Naive thymus-derived CD4-positive, alpha-beta T cell (primary cell): ENCODE results near the gene IFNA21. TPM values are rescaled to one million over a fixed set of nuclear protein-coding genes. Genes with fewer than 3 reads are reported as not detected.
"Not testable (repeated sequence)": the region's sequence is repeated elsewhere in the genome, so short reads cannot be mapped to it uniquely, and the experiment has no call there.

Experiments used
- ATAC-seq: fragments of 150-1000 bp; cut with Tn5 transposase; 2 replicates; pipeline ENCODE4 v1.10.0; 2021; ENCODE audit warnings: mild to moderate bottlenecking, moderate library complexity
- CTCF ChIA-PET: fragments of 350-600 bp; sonication (Branson Sonifier 250); formaldehyde crosslinking; loops from one replicate; lab custom pipeline; 2021; ENCODE audit warnings: antibody characterized with exemption; lab: Charles Lee
- POLR2A ChIA-PET: fragments of 350-600 bp; sonication (Branson Sonifier 250); formaldehyde crosslinking; loops from one replicate; lab custom pipeline; 2021; ENCODE audit warnings: antibody characterized with exemption, inconsistent platforms; lab: Charles Lee
- DNase-seq, 9 donors: peaks; one replicate each; pipeline versions ENCODE4 v3.0.0 to v3.0.0-alpha.2; 2020 to 2022; ENCODE audit warnings: mixed read lengths in 1 of 9
- H3K27ac ChIP-seq: one replicate; pipeline ENCODE4 v1.7.0; 2013; ENCODE audit warnings: mild to moderate bottlenecking, low read depth, low read length, moderate library complexity
- H3K27me3 ChIP-seq, 2 donors: one replicate each; pipeline ENCODE4 v1.7.0; 2013; ENCODE audit warnings: low read length in 2 of 2, mild to moderate bottlenecking in 2 of 2, moderate library complexity in 2 of 2; ENCODE audit not compliant: control insufficient read depth in 2 of 2, insufficient read depth in 2 of 2
- H3K36me3 ChIP-seq, 3 experiments: 1 replicate in 2 of 3; 2 replicates in 1 of 3; pipeline ENCODE4 v1.7.0; 2013; ENCODE audit warnings: low read length in 3 of 3, mild to moderate bottlenecking in 3 of 3, moderate library complexity in 1 of 3; ENCODE audit not compliant: insufficient read depth in 3 of 3, control insufficient read depth in 2 of 3
- H3K4me1 ChIP-seq, 2 donors: one replicate each; pipeline ENCODE4 v1.7.0; 2013; ENCODE audit warnings: low read length in 2 of 2, mild to moderate bottlenecking in 2 of 2, moderate library complexity in 1 of 2; ENCODE audit not compliant: control insufficient read depth in 2 of 2, insufficient read depth in 2 of 2
- H3K4me3 ChIP-seq: 2 replicates; pipeline ENCODE4 v1.7.0; 2013; ENCODE audit warnings: mild to moderate bottlenecking, low read length
- H3K9me3 ChIP-seq, 3 experiments: 1 replicate in 2 of 3; 2 replicates in 1 of 3; pipeline ENCODE4 v1.7.0; 2013; ENCODE audit warnings: low read length in 3 of 3; ENCODE audit not compliant: control insufficient read depth in 2 of 3
- H3K27ac Mint-ChIP-seq, 9 donors: one replicate each; pipeline ENCODE4 v1.8.0; 2020 to 2022; ENCODE audit warnings: mixed read lengths in 9 of 9, mild to moderate bottlenecking in 8 of 9, moderate library complexity in 5 of 9, inconsistent platforms in 2 of 9
- H3K27me3 Mint-ChIP-seq, 5 donors: one replicate each; pipeline ENCODE4 v1.8.0; 2021 to 2022; ENCODE audit warnings: mixed read lengths in 5 of 5, mild to moderate bottlenecking in 1 of 5
- H3K36me3 Mint-ChIP-seq, 5 donors: one replicate each; pipeline ENCODE4 v1.8.0; 2020 to 2022; ENCODE audit warnings: mixed read lengths in 5 of 5, mild to moderate bottlenecking in 3 of 5, inconsistent platforms in 1 of 5
- H3K4me1 Mint-ChIP-seq, 7 donors: one replicate each; pipeline ENCODE4 v1.8.0; 2020 to 2022; ENCODE audit warnings: mixed read lengths in 7 of 7, mild to moderate bottlenecking in 3 of 7, inconsistent platforms in 1 of 7
- H3K4me3 Mint-ChIP-seq, 10 donors: one replicate each; pipeline ENCODE4 v1.8.0; 2020 to 2022; ENCODE audit warnings: mild to moderate bottlenecking in 10 of 10, mixed read lengths in 10 of 10, moderate library complexity in 6 of 10, inconsistent platforms in 2 of 10
- H3K9me3 Mint-ChIP-seq, 11 donors: one replicate each; pipeline ENCODE4 v1.8.0; 2020 to 2022; ENCODE audit warnings: mixed read lengths in 11 of 11, mild to moderate bottlenecking in 4 of 11, inconsistent platforms in 1 of 11, moderate library complexity in 1 of 11
- intact Hi-C, 2 donors: fragments of 100-400 bp; cut with micrococcal nuclease; formaldehyde crosslinking; loops; one replicate each; pipeline ENCODE4 v1.15.1; 2023
- polyA plus RNA-seq, 2 donors: library from polyadenylated mRNA; unstranded; fragments of 300-500 nt; fragmentation: Illumina TruSeq; gene quantifications; one replicate each; pipeline ENCODE4 v1.2.3, GENCODE V29; 2021
- total RNA-seq, 6 experiments: library from RNA in 5 of 6; stranded (reverse) in 5 of 6; gene quantifications; 1 replicate in 5 of 6; 2 replicates in 1 of 6; pipeline ENCODE4 v1.2.3 and lab custom pipeline; 2021 to 2026

Gene IFNA21
- total RNA-seq = not detected
- not detected for polyA plus RNA-seq
- total RNA-seq (lab: John Stamatoyannopoulos, UW) = not detected

DNA sequence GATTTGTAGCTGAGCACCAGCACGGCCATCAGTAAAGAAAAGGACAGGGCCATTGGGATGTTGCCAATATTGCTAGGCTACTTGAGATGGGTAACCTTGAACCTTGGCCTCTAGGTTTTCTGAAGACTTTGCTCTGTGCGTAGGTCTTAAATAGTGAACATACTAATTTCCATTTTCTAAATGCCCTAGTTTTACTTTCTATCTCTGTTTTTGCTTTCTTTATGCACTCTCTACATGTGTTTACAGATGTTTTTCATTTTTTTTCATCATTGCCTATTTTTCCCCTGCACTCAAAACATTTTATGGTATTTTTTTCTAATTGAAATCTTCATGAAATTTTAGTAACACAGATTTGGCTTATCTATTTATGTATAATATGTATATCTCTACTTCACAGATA lies at the start of gene IFNA21:
Gene IFNA21, minus strand, starts transcription at position 101 of the 400 bp plus-strand sequence. Its CDS starts 48 bp downstream, at position 53.
- H3K36me3 Mint-ChIP-seq, H3K36me3 ChIP-seq, ATAC-seq, CTCF ChIA-PET, DNase-seq, H3K9me3 ChIP-seq, intact Hi-C loops, H3K27ac ChIP-seq, H3K4me3 Mint-ChIP-seq, POLR2A ChIA-PET, H3K27me3 ChIP-seq, H3K4me1 ChIP-seq, H3K9me3 Mint-ChIP-seq, H3K27ac Mint-ChIP-seq, H3K4me3 ChIP-seq: not testable (repeated sequence)
- Mint-ChIP-seq H3K27me3 (peaks cover 0 to 47% (median 0%) of the 10 kb centered on the region in 5 donors), H3K4me1 (peaks cover 4 to 19% (median 12%) of the 10 kb centered on the region in 7 donors)

GRCh38 chr9:21213411-21214326 lies 47.2 kb upstream of the IFNA21 start:
- Mint-ChIP-seq H3K4me3 (peak overlapping the region in 7 of 10 donors; percentile 35 to 66 (median 58)), H3K27me3 (peaks cover 6 to 38% (median 19%) of the 10 kb centered on the region in 5 donors), H3K27ac (peak overlapping the region in 2 of 9 donors; percentile 13 to 66)
- H3K4me1 Mint-ChIP-seq, POLR2A ChIA-PET, H3K9me3 Mint-ChIP-seq, H3K9me3 ChIP-seq, H3K27ac ChIP-seq, H3K36me3 ChIP-seq, H3K4me3 ChIP-seq, H3K4me1 ChIP-seq, H3K36me3 Mint-ChIP-seq, H3K27me3 ChIP-seq: not testable (repeated sequence)
- ATAC-seq = peak; percentile 51
- intact Hi-C loops = loop anchor here in 1 of 2 donors (1.0 kb wide), 1 partner anchor 576 kb away; no protein-coding TSS in a partner anchor
- peak in 2 of 9 donors; percentile 9 to 28 for DNase-seq
- CTCF ChIA-PET = interaction anchor here (0.6 to 0.8 kb wide), 4 partner anchors 18 to 575 kb away, joined by 3 to 4 read pairs (median 3); no protein-coding TSS in a partner anchor

GRCh38 chr9:21212160-21212559 lies 45.7 kb upstream of the IFNA21 start:
- peaks cover 6 to 29% (median 16%) of the 10 kb centered on the region in 5 donors for H3K27me3 Mint-ChIP-seq
- POLR2A ChIA-PET, intact Hi-C loops, H3K9me3 ChIP-seq, H3K36me3 Mint-ChIP-seq, H3K4me1 ChIP-seq, ATAC-seq, DNase-seq, CTCF ChIA-PET, H3K4me3 ChIP-seq, H3K36me3 ChIP-seq, H3K27ac Mint-ChIP-seq, H3K4me1 Mint-ChIP-seq, H3K27ac ChIP-seq, H3K4me3 Mint-ChIP-seq, H3K9me3 Mint-ChIP-seq, H3K27me3 ChIP-seq: not testable (repeated sequence)

DNA sequence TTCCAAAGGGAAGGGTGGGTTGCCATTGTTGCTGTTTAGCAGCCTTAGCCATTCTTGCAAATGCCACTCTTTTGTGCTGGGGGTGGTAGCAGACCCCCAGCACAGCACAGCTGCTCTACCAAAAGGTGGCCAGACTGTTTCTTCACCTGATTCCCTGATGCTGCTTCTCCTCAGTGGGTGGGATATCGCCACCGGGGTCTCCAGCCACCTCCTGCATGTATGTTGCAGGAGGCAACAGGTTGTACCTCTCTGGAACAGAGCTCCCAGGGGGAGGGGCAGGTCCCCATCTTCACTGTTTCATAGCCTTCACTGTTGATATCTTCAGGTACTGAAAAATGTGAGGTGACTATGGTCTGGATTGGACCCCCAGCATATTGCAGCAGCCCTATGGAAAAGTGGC lies 44.3 kb upstream of the IFNA21 start:
- H3K36me3 ChIP-seq, H3K4me1 Mint-ChIP-seq, H3K27me3 ChIP-seq, H3K27ac ChIP-seq, H3K9me3 ChIP-seq, POLR2A ChIA-PET, H3K4me1 ChIP-seq, H3K27ac Mint-ChIP-seq, intact Hi-C loops, DNase-seq, H3K9me3 Mint-ChIP-seq, H3K4me3 Mint-ChIP-seq, H3K4me3 ChIP-seq, H3K36me3 Mint-ChIP-seq, ATAC-seq: not testable (repeated sequence)
- CTCF ChIA-PET = interaction anchor here (0.7 kb wide), 1 partner anchor 41 kb away, joined by 3 read pairs; no protein-coding TSS in a partner anchor
- H3K27me3 Mint-ChIP-seq = peaks cover 4 to 22% (median 10%) of the 10 kb centered on the region in 5 donors

- ChIA-PET POLR2A (no interaction called here), CTCF (interaction anchor here (0.7 kb wide), 1 partner anchor 42 kb away, joined by 3 read pairs; no protein-coding TSS in a partner anchor)
- DNase-seq (no peak), ATAC-seq (no peak)
- H3K27me3 ChIP-seq = no peaks in the 10 kb centered on the region
- H3K4me1 ChIP-seq = no peaks in the 10 kb centered on the region
- peaks cover 0 to 5% (median 3%) of the 10 kb centered on the region in 7 donors for H3K4me1 Mint-ChIP-seq
- no peaks in the 10 kb centered on the region for H3K36me3 Mint-ChIP-seq
- no peak overlapping the region for H3K4me3 ChIP-seq
- intact Hi-C loops = no loop called here
- no peak overlapping the region for H3K27ac Mint-ChIP-seq
- H3K27me3 Mint-ChIP-seq = peaks cover 5 to 22% (median 6%) of the 10 kb centered on the region in 5 donors
- peaks cover 0 to 4% (median 0%) of the 10 kb centered on the region in 11 donors for H3K9me3 Mint-ChIP-seq
- H3K9me3 ChIP-seq = no peaks in the 10 kb centered on the region
- H3K27ac ChIP-seq = no peak overlapping the region
- no peak overlapping the region for H3K4me3 Mint-ChIP-seq
- H3K36me3 ChIP-seq = no peaks in the 10 kb centered on the region
Measured at GRCh38 chr9:21210311-21210710, 43.9 kb upstream of the IFNA21 start.

DNA sequence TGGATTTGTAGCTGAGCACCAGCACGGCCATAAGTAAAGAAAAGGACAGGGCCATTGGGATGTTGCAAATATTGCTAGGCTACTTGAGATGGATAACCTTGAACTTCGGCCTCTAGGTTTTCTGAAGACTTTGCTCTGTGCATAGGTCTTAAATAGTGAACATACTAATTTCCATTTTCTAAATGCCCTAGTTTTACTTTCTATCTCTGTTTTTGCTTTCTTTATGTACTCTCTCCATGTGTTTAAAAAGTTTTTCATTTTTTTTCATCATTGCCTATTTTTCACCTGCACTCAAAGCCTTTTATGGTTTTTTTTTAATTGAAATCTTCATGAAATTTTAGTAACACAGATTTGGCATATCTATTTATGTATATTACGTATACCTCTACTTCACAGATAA lies 40.6 kb upstream of the IFNA21 start, which contains the start of gene IFNA10:
Gene IFNA10, minus strand, starts transcription at position 101 of the 400 bp plus-strand sequence. Its CDS starts 46 bp downstream, at position 55.
- H3K9me3 ChIP-seq, H3K27me3 ChIP-seq, ATAC-seq, H3K36me3 ChIP-seq, H3K4me3 Mint-ChIP-seq, DNase-seq, H3K4me3 ChIP-seq, intact Hi-C loops, H3K27ac Mint-ChIP-seq, H3K36me3 Mint-ChIP-seq, H3K4me1 ChIP-seq, POLR2A ChIA-PET, H3K9me3 Mint-ChIP-seq, H3K27ac ChIP-seq, CTCF ChIA-PET, H3K4me1 Mint-ChIP-seq: not testable (repeated sequence)
- peaks cover 4 to 27% (median 10%) of the 10 kb centered on the region in 5 donors for H3K27me3 Mint-ChIP-seq
